Fibroblast of skin of abdomen (primary cell): ENCODE results near the gene TOMM20L. TPM values are rescaled to one million over a fixed set of nuclear protein-coding genes. Genes with fewer than 3 reads are reported as not detected.
A peak's percentile ranks its signal among the peaks of the same experiment; 100 is the strongest.
"Not testable (repeated sequence)": the region's sequence is repeated elsewhere in the genome, so short reads cannot be mapped to it uniquely, and the experiment has no call there.

Source experiments
- DNase-seq: peaks from one replicate; pipeline ENCODE4 v3.0.0-alpha.2; 2013
- polyA plus RNA-seq, 2 experiments: library from polyadenylated mRNA; unstranded; fragments of 120-200 nt; gene quantifications; one replicate each; pipeline ENCODE4 v1.2.1, GENCODE V29; 2013; ENCODE audit not compliant: insufficient read length in 2 of 2

Gene TOMM20L
- polyA plus RNA-seq (2013, experiment 1 of 2; ENCODE audit: insufficient read length) = 0.24 TPM
- polyA plus RNA-seq (2013, experiment 2 of 2; ENCODE audit: insufficient read length) = 0.25 TPM

- DNase-seq = peak; percentile 72
Observed at GRCh38 chr14:58395812-58396788, at the start of gene TOMM20L. Gene TOMM20L, plus strand, starts transcription at chr14:58395930. Its CDS starts 28 bp downstream, at chr14:58395958.

GRCh38 chr14:58353516-58354299, 42.0 kb upstream of the TOMM20L start:
- DNase-seq = no peak

- no peak for DNase-seq
Observed at GRCh38 chr14:58354808-58355207, 40.9 kb upstream of the TOMM20L start.

- DNase-seq = peak; percentile 1
Observed at GRCh38 chr14:58356268-58356667, 39.5 kb upstream of the TOMM20L start.

- DNase-seq = not testable (repeated sequence)
Observed at GRCh38 chr14:58362272-58362671, 33.5 kb upstream of the TOMM20L start.

- DNase-seq = peak; percentile 17
Observed at GRCh38 chr14:58362798-58363412, 32.8 kb upstream of the TOMM20L start.

- DNase-seq = no peak
Observed at GRCh38 chr14:58364316-58364715, 31.4 kb upstream of the TOMM20L start.

GRCh38 chr14:58367296-58367695, 28.4 kb upstream of the TOMM20L start:
- no peak for DNase-seq

GRCh38 chr14:58368956-58369355, 26.8 kb upstream of the TOMM20L start:
- no peak for DNase-seq

- DNase-seq = no peak
Observed at GRCh38 chr14:58376791-58377190, 18.9 kb upstream of the TOMM20L start.

GRCh38 chr14:58390830-58391229, 4.9 kb upstream of the TOMM20L start:
- no peak for DNase-seq

- DNase-seq = no peak
Observed at GRCh38 chr14:58395562-58395811, 243 bp upstream of the TOMM20L start.

- no peak for DNase-seq
Observed at GRCh38 chr14:58397156-58397555, 1.4 kb downstream of the TOMM20L start.

GRCh38 chr14:58398495-58398894, 2.8 kb downstream of the TOMM20L start:
- DNase-seq = no peak

- DNase-seq = no peak
Observed at GRCh38 chr14:58398895-58399294, 3.2 kb downstream of the TOMM20L start.

- DNase-seq = no peak
Observed at GRCh38 chr14:58401587-58401986, 5.9 kb downstream of the TOMM20L start.

GRCh38 chr14:58408681-58409215, 13.0 kb downstream of the TOMM20L start:
- DNase-seq = no peak

GRCh38 chr14:58414845-58415244, 19.1 kb downstream of the TOMM20L start:
- no peak for DNase-seq

GRCh38 chr14:58415636-58416547, 20.2 kb downstream of the TOMM20L start:
- DNase-seq = no peak

GRCh38 chr14:58416934-58417333, 21.2 kb downstream of the TOMM20L start:
- not testable (repeated sequence) for DNase-seq

- DNase-seq = peak; percentile 76
Observed at GRCh38 chr14:58426670-58427280, 31.0 kb downstream of the TOMM20L start.
